AML-193 (cell line): ENCODE measurements around the gene CHRM4.

ENCODE experiments used
- DNase-seq, 2 experiments: peaks; one replicate each; lab custom pipeline; 2025; lab: John Stamatoyannopoulos, UW

Gene CHRM4

GRCh38 chr11:46391578-46392420, at the start of gene CHRM4:
Gene CHRM4, minus strand, starts transcription at chr11:46391776. Its CDS starts 5,219 bp downstream, at chr11:46386557.
- no peak for DNase-seq

- DNase-seq = no peak
These were observed 46.6 kb upstream of the CHRM4 start for GRCh38 chr11:46438211-46438610.

GRCh38 chr11:46437122-46437689, 45.6 kb upstream of the CHRM4 start:
- no peak for DNase-seq

GRCh38 chr11:46436113-46436512, 44.5 kb upstream of the CHRM4 start:
- DNase-seq = no peak

- DNase-seq = no peak
These were observed 44.1 kb upstream of the CHRM4 start for GRCh38 chr11:46435679-46436078.

GRCh38 chr11:46431211-46431610, 39.6 kb upstream of the CHRM4 start:
- DNase-seq = no peak

GRCh38 chr11:46429717-46430116, 38.1 kb upstream of the CHRM4 start:
- DNase-seq = no peak

GRCh38 chr11:46427364-46427763, 35.8 kb upstream of the CHRM4 start:
- no peak for DNase-seq

- no peak for DNase-seq
These were observed 34.8 kb upstream of the CHRM4 start for GRCh38 chr11:46426233-46426991.

GRCh38 chr11:46422588-46422987, 31.0 kb upstream of the CHRM4 start:
- DNase-seq = no peak

GRCh38 chr11:46421257-46421880, 29.8 kb upstream of the CHRM4 start:
- DNase-seq = no peak

- no peak for DNase-seq
These were observed 28.9 kb upstream of the CHRM4 start for GRCh38 chr11:46420513-46420912.

- no peak for DNase-seq
These were observed 27.2 kb upstream of the CHRM4 start for GRCh38 chr11:46418751-46419150.

GRCh38 chr11:46417711-46418110, 26.1 kb upstream of the CHRM4 start:
- no peak for DNase-seq

- no peak for DNase-seq
These were observed 23.3 kb upstream of the CHRM4 start for GRCh38 chr11:46414879-46415278.

GRCh38 chr11:46414466-46414796, 22.9 kb upstream of the CHRM4 start:
- no peak for DNase-seq

GRCh38 chr11:46413760-46414465, 22.3 kb upstream of the CHRM4 start:
- no peak for DNase-seq

- DNase-seq = no peak
These were observed 18.4 kb upstream of the CHRM4 start for GRCh38 chr11:46410021-46410420.

GRCh38 chr11:46408407-46408986, 16.9 kb upstream of the CHRM4 start:
- DNase-seq = no peak

GRCh38 chr11:46407635-46408034, 16.1 kb upstream of the CHRM4 start:
- DNase-seq = no peak

- no peak for DNase-seq
These were observed 13.0 kb upstream of the CHRM4 start for GRCh38 chr11:46404476-46405017.
